Small intestine (tissue), 7 donors: Measurements from ENCODE around the gene KIFC3. TPM values are rescaled to one million over a fixed set of nuclear protein-coding genes. Genes with fewer than 3 reads are reported as not detected.
A peak's percentile ranks its signal among the peaks of the same experiment; 100 is the strongest.

Experiments used
- DNase-seq, 2 donors: peaks; one replicate each; pipeline versions ENCODE4 v3.0.0 to v3.0.0-alpha.2; 2013
- FAIRE-seq: peaks from 2 replicates; lab custom pipeline; 2012; peaks lifted over from hg19 to GRCh38; lab: Jason Lieb, UNC
- H3K27ac ChIP-seq, 3 donors: one replicate each; pipeline ENCODE4 v1.5.1; 2013; ENCODE audit warnings: low read length in 2 of 3, mild to moderate bottlenecking in 2 of 3, control low read depth in 1 of 3, inconsistent platforms in 1 of 3, low read depth in 1 of 3, moderate library complexity in 1 of 3
- H3K27me3 ChIP-seq, 3 donors: one replicate each; pipeline ENCODE4 v1.6.1; 2013; ENCODE audit warnings: low read length in 3 of 3, inconsistent platforms in 1 of 3; ENCODE audit not compliant: control insufficient read depth in 3 of 3, insufficient read depth in 3 of 3
- H3K36me3 ChIP-seq, 3 donors: one replicate each; pipeline ENCODE4 v1.6.1; 2013; ENCODE audit warnings: low read length in 3 of 3, inconsistent platforms in 1 of 3, low read depth in 1 of 3, mild to moderate bottlenecking in 1 of 3, moderate library complexity in 1 of 3; ENCODE audit not compliant: control insufficient read depth in 3 of 3, insufficient read depth in 2 of 3
- H3K4me1 ChIP-seq, 3 donors: one replicate each; pipeline ENCODE4 v1.6.1; 2013; ENCODE audit warnings: low read length in 2 of 3, inconsistent platforms in 1 of 3, low read depth in 1 of 3, mild to moderate bottlenecking in 1 of 3, moderate library complexity in 1 of 3; ENCODE audit not compliant: control insufficient read depth in 3 of 3, insufficient read depth in 2 of 3
- H3K4me3 ChIP-seq, 3 donors: one replicate each; pipeline ENCODE4 v1.5.1; 2013; ENCODE audit warnings: low read length in 3 of 3, control low read depth in 1 of 3, inconsistent platforms in 1 of 3, low read depth in 1 of 3, mild to moderate bottlenecking in 1 of 3, moderate library complexity in 1 of 3
- H3K9me3 ChIP-seq, 2 donors: one replicate each; pipeline ENCODE4 v1.6.1; 2013; ENCODE audit warnings: low read depth in 1 of 2, low read length in 1 of 2; ENCODE audit not compliant: control insufficient read depth in 2 of 2, insufficient read depth in 1 of 2
- WGBS, 3 donors: extraction: QIAGEN DNeasy Blood & Tissue Kit; methylation state at CpG; one replicate each; pipeline ENCODE4 v1.1.7; 2013; 5-methylcytosine and 5-hydroxymethylcytosine counted together
- polyA plus RNA-seq, 4 donors: library from polyadenylated mRNA; stranded (reverse) in 3 of 4; unstranded in 1 of 4; fragments of 200-250 nt in 3 of 4; fragments of 120-200 nt in 1 of 4; gene quantifications; one replicate each; pipeline versions ENCODE4 v1.2.1 to v1.2.3, GENCODE V29; 2013
- donor health status: healthy with polysubstance abuse.
- donor health status: control.
- donor health status: control.
- donor health status: Bipolar disorder and iron deficiency.
- donor health status: healthy.

KIFC3 gene
- polyA plus RNA-seq, 4 donors, result 12.8 to 237 (median 131) TPM

- Histone ChIP-seq H3K27ac (peak overlapping the region in 1 of 3 donors; percentile 9), H3K27me3 (no peaks in the 10 kb centered on the region), H3K9me3 (no peaks in the 10 kb centered on the region), H3K36me3 (peaks cover 0 to 98% (median 4%) of the 10 kb centered on the region in 3 donors), H3K4me1 (peaks cover 0 to 15% (median 0%) of the 10 kb centered on the region in 3 donors), H3K4me3 (no peak overlapping the region)
- WGBS, 3 donors, result 80 to 81% (median 80%) methylated on average over 18 of the region's 18 CpGs
- FAIRE-seq (no peak), DNase-seq (no peak)
Observed at GRCh38 chr16:57755726-57756423, 46.4 kb downstream of the KIFC3 start.

- H3K36me3 ChIP-seq, result peaks cover 0 to 94% (median 0%) of the 10 kb centered on the region in 3 donors
- WGBS, 3 donors, result 82 to 91% (median 88%) methylated on average over 22 to 24 of the region's 24 CpGs
- H3K4me1 ChIP-seq, result peaks cover 0 to 15% (median 0%) of the 10 kb centered on the region in 3 donors
- DNase-seq, result no peak
- FAIRE-seq, result no peak
- no peaks in the 10 kb centered on the region for H3K27me3 ChIP-seq
- H3K27ac ChIP-seq, result no peak overlapping the region
- H3K4me3 ChIP-seq, result no peak overlapping the region
- no peaks in the 10 kb centered on the region for H3K9me3 ChIP-seq
Observed at GRCh38 chr16:57755061-57755684, 47.1 kb downstream of the KIFC3 start.

GRCh38 chr16:57754354-57755060 is 47.8 kb downstream of the KIFC3 start:
- DNase-seq (no peak), FAIRE-seq (no peak)
- peaks cover 0 to 94% (median 0%) of the 10 kb centered on the region in 3 donors for H3K36me3 ChIP-seq
- no peak overlapping the region for H3K4me3 ChIP-seq
- H3K4me1 ChIP-seq, result peaks cover 0 to 15% (median 0%) of the 10 kb centered on the region in 3 donors
- no peaks in the 10 kb centered on the region for H3K9me3 ChIP-seq
- H3K27me3 ChIP-seq, result no peaks in the 10 kb centered on the region
- H3K27ac ChIP-seq, result no peak overlapping the region
- 84 to 86% (median 84%) methylated on average over 9 of the region's 9 CpGs for WGBS, 3 donors

GRCh38 chr16:57753448-57754353 is 48.6 kb downstream of the KIFC3 start:
- H3K27ac ChIP-seq, result no peak overlapping the region
- H3K27me3 ChIP-seq, result no peaks in the 10 kb centered on the region
- H3K36me3 ChIP-seq, result peaks cover 0 to 91% (median 0%) of the 10 kb centered on the region in 3 donors
- WGBS, 3 donors, result 92 to 95% (median 93%) methylated on average over 27 to 32 of the region's 32 CpGs
- DNase-seq (no peak), FAIRE-seq (no peak)
- no peak overlapping the region for H3K4me3 ChIP-seq
- no peaks in the 10 kb centered on the region for H3K9me3 ChIP-seq
- peaks cover 0 to 15% (median 0%) of the 10 kb centered on the region in 3 donors for H3K4me1 ChIP-seq

- peaks cover 0 to 89% (median 0%) of the 10 kb centered on the region in 3 donors for H3K36me3 ChIP-seq
- H3K4me1 ChIP-seq, result peaks cover 0 to 15% (median 0%) of the 10 kb centered on the region in 3 donors
- WGBS, 3 donors, result 88 to 92% (median 90%) methylated on average over 38 to 44 of the region's 44 CpGs
Observed at GRCh38 chr16:57752581-57753447, 49.5 kb downstream of the KIFC3 start.

GRCh38 chr16:57752203-57752580 is 50.1 kb downstream of the KIFC3 start:
- WGBS, 3 donors, result 79 to 93% (median 88%) methylated on average over 6 of the region's 6 CpGs
- FAIRE-seq (no peak), DNase-seq (no peak)
- Histone ChIP-seq H3K4me3 (no peak overlapping the region), H3K9me3 (no peaks in the 10 kb centered on the region), H3K4me1 (peaks cover 0 to 15% (median 0%) of the 10 kb centered on the region in 3 donors), H3K27me3 (no peaks in the 10 kb centered on the region), H3K36me3 (peaks cover 0 to 90% (median 4%) of the 10 kb centered on the region in 3 donors), H3K27ac (no peak overlapping the region)

More at GRCh38 chr16:57752581-57753447, 49.5 kb downstream of the KIFC3 start:
- H3K27ac ChIP-seq, result no peak overlapping the region
- FAIRE-seq, result no peak
- H3K9me3 ChIP-seq, result no peaks in the 10 kb centered on the region
- no peak overlapping the region for H3K4me3 ChIP-seq
- H3K27me3 ChIP-seq, result no peaks in the 10 kb centered on the region
- DNase-seq, result no peak

- Histone ChIP-seq H3K27ac (no peak overlapping the region), H3K36me3 (peaks cover 0 to 88% (median 4%) of the 10 kb centered on the region in 3 donors), H3K4me1 (peaks cover 0 to 10% (median 0%) of the 10 kb centered on the region in 3 donors), H3K27me3 (no peaks in the 10 kb centered on the region), H3K4me3 (no peak overlapping the region), H3K9me3 (no peaks in the 10 kb centered on the region)
- DNase-seq (no peak), FAIRE-seq (no peak)
- 93 to 94% (median 93%) methylated on average over 25 to 26 of the region's 26 CpGs for WGBS, 3 donors
Observed at GRCh38 chr16:57751539-57752202, 50.6 kb downstream of the KIFC3 start.
